GM18502 (cell line): ENCODE data around the gene IER3.
"Not testable (repeated sequence)": the region's sequence is repeated elsewhere in the genome, so short reads cannot be mapped to it uniquely, and the experiment has no call there.

Experiments
- ATAC-seq: cut with Tn5 transposase; IDR thresholded peaks from one replicate; pipeline ENCODE4 v1.9.1; 2021; ENCODE audit warnings: mild to moderate bottlenecking; ENCODE audit not compliant: unreplicated experiment, poor library complexity

IER3 gene

DNA sequence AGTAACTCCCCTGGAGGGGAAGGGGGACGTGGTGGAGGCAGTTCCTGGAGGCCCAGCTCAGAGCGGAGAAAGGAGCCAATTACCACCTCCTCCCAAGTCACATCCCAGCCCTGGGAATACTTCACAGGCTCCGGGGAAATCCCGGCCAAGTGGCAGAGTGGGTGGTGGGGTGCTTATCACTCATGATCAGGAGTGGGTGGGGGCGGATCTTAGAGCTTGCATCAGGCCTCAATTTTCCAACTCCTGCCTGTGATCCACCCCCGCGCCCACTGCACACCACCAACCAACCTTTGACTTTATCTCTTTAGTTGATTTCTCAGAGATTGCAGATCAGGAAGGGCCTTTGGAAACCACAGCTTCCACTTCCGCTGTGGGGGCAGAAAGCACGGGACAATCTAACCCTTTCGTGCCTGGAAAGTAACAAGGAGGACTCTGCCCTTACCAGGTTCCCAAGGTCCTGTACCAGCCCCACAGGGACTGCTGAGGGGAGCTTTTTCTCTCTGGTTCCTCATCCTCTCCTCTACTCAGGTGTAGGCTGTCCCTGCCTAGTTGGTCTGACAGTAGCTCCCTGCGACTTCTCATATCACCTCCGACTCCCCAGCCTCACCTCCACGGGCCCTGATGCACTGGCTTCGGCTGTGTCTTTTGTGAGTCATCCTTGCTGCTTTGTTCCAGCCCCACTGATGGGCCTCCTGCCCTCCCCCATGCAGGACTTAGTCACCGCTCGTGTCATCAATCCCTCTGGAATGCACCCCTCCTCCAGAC lies 24.9 kb upstream of the IER3 start:
- no peak for ATAC-seq

DNA sequence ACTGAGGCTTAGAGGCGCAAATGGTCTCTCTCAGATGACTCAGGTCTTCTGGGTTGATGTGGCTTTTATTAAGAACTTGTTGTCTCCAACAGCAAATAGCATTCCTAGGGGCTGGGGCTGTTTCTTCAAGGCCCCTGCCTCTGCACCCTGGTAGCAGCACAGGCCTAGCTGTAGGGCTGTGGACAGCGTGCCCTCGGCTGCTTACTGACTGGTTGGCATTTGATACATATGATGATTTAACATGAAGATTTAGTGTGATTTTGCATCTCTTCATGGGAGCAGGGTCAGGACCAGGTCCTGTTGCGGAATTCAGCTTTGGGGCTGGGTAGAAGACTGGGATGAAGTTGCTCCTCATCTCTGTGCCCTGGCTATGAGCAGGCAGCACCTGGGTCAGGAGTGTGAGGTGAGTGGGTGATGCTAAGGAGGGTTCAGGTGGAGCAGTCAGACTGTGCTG lies 24.3 kb upstream of the IER3 start:
- no peak for ATAC-seq

GRCh38 chr6:30767944-30768301 lies 23.6 kb upstream of the IER3 start:
- no peak for ATAC-seq

DNA sequence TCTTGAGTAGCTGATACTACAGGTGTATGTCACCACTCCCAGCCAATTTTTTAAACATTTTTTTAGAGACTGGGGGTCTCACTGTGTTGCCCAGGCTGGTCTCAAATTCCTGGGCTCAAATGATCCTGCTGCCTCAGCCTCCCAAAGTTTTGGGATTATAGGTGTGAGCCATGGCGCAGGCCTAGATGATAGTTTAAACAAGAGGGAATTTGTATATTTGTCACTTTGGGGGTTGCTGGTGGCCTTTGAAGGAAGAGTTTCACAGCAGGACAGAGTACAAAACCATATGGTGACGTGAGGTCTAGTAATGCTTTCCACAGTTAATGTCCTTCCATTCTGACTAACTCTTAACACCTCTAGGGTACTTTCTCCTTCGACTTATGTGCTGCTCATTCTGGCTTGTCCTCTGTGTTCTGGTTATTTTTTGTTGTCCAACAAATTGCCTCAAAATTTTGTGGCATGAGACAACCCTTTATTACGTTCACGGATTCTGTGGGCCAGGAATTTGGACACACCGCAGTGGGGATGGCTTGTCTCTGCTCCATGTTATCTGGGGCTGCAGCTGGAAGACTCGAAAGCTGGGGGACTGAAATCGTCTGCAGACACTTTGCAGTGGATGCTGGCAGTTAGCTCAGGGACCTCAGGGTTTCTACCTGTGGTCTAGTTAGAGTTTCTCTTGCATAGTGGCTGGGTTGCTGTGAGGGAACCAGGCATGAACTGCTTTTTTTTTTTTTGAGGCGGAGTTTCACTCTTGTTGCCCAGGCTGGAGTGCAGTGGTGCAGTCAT lies 23.0 kb upstream of the IER3 start:
- ATAC-seq: no peak

DNA sequence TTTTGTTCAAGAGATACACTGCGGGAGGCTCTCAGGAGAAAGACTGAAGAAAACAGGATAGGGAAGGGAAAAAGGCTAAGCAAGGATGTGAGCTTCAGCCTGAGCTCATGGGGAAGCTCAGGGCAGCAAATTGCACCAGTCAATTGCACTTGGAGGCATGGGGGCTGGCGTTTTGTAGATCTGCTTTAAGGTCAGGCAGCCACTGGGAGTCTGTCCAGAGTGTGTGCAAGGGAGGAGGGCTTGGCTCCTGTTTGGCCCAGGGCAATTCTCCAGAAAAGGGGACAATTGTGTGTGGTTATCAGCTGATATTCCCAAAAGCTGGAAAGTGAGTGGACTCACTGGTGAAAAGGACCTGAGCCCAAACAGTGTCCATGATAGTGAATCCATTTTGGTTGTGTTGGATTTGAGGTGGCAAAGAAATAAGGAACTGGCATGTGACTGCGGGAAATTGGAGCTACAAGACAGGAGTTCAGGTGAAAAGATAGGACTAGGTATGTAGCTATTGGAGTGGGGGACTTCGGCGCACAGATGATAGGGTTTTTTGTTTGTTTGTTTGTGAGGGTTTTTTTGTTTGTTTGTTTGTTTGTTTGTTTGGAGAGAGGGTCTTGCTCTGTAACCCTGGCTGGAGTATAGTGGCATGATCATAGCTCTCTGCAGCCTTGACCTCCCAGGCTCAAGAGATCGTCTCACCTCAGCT lies 22.3 kb upstream of the IER3 start:
- no peak for ATAC-seq

GRCh38 chr6:30765495-30765894 lies 21.1 kb upstream of the IER3 start:
- ATAC-seq: not testable (repeated sequence)

- ATAC-seq: not testable (repeated sequence)
Measured at GRCh38 chr6:30764490-30765043, 20.2 kb upstream of the IER3 start.

DNA sequence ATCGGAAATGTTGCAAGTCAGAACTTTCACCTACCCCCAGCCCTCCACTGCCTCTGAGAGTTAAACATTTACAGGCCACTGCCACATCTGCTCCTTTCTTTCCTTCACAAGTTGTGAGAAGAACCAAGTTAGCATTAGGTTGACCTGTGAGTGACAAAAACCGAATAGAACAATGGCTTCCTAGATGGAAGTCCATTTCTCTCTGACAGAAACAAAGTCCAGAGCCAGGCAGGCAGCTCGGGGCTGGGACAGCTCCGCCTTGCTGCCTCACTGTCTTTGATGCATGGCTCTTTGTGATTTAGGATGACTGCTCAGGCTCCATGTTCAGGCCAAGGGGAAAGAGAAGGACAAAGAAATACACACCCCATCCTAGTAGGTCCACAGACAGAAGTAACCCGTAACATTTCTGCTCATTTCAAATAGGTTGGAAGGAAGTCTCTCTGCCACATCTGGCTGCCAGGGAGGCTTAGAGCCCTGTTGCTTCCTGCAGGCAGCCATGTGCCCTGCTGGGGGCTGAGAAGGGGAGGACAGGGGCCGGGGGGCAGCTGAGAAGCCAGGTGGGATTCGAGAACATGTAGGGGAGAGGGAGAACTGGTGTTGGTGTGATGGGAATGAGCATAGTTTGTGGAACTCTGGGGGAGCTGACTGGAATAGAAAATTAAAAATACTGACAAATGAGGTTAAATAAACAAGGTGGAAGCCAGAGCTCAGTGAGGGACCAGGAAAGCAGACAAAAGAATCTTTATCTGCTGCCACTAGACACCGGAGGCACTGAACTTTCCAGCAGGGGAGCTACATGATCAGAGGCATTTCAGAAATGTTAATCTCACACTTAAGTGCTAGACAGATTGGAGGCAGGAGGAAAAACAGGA lies 19.5 kb upstream of the IER3 start:
- no peak for ATAC-seq

GRCh38 chr6:30763155-30763617 lies 18.8 kb upstream of the IER3 start:
- no peak for ATAC-seq

GRCh38 chr6:30761791-30762429 lies 17.6 kb upstream of the IER3 start:
- no peak for ATAC-seq

GRCh38 chr6:30760549-30760948 lies 16.2 kb upstream of the IER3 start:
- no peak for ATAC-seq

DNA sequence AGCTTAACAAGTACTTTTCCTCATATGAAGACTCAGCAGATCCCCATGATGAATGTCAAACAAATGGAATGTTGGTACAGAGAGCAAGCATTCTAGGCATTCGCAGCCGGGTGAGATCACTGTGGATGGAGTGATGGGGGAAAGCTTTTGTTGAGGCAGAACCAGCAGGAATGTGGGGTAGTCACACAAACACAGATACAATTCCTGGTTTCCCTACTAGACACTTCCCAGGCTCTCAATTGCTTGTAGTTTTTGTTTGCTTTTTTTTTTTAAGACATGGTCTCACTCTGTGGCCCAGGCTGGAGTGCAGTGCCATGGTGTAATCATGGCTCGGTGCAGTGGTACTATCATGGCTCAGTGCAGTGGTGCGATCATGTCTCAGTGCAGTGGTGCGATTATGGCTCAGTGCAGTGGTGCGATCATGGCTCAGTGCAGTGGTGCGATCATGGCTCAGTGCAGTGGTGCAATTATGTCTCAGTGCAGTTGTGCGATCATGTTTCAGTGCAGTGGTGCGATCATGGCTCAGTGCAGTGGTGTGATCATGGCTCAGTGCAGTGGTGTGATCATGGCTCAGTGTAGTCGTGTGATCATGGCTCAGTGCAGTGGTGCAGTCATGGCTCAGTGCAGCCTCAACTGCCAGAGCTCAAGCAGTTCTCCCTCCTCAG lies 15.4 kb upstream of the IER3 start:
- ATAC-seq: no peak

- ATAC-seq: no peak
Measured at GRCh38 chr6:30757261-30757904, 13.0 kb upstream of the IER3 start.

DNA sequence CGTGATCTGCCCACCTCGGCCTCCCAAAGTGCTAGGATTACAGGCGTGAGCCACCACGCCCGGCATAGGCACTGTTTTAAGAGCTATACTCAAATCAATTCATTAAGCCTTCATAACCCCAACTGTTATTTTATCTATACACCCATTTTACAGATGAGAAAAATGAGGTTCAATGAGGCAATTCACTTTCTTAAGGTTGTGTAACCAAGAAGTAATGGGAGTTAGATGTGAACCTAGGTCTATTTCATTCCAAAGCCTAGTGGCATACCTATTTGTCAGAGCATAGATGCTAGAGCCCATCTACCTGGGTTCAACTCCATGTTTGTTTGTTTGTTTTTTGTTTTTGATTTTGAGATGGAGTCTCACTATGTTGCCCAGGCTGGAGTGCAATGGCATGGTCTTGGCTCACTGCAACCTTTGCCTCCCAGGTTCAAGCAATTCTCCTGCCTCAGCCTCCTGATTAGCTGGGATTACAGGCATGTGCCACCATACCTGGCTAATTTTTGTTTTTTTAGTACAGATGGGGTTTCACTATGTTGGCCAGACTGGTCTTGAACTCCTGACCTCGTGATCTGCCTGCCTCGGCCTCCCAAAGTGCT lies 12.2 kb upstream of the IER3 start:
- not testable (repeated sequence) for ATAC-seq

DNA sequence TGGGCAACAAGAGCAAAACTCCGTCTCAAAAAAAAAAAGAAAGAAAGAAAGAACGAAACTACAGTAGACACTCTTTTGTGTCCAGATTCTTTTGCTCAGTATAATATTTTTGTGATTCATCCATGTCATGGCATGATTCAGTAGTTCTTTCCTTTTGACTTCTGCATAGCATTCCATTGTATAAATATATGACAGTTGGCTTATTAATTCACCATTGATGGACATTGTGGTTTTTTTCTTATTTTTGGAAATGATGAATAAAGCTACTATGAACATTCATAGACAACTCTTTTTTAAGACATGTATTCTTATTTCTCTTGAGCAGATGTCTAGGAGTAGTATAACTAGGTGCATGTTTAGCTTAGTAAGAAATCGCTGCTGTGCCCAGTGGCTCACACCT lies 10.3 kb upstream of the IER3 start:
- ATAC-seq: no peak

- no peak for ATAC-seq
Measured at GRCh38 chr6:30752157-30752927, 8.0 kb upstream of the IER3 start.

DNA sequence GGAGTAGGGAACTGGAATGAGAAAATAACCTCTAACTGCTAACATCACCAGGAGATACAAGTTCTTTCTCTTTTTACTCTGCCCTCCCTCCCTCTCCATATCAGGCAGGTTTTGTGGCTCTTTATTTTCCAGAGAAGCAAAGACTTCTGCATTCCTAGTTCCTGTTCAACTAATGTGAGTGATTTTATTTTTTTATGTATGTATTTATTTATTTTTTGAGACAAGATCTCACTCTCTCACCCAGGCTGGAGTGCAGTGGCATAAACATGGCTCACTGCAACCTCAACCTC lies 6.0 kb upstream of the IER3 start:
- no peak for ATAC-seq
